Loucy (cell line): ENCODE measurements around the gene CUX1.

Source experiments
- H2AFZ ChIP-seq: fragments of 200-600 bp; sonication (generic); 2 replicates; pipeline ENCODE4 v1.6.0; 2016; ENCODE audit warnings: antibody characterized with exemption, mild to moderate bottlenecking, low read length, moderate library complexity
- H3F3A ChIP-seq: fragments of 200-600 bp; 2 replicates; pipeline ENCODE4 v1.6.0; 2016; ENCODE audit warnings: antibody characterized with exemption, low read depth, mild to moderate bottlenecking
- H3K27me3 ChIP-seq: fragments of 200-600 bp; sonication (generic); 2 replicates; pipeline ENCODE4 v1.6.1; 2014; ENCODE audit warnings: low read length, mild to moderate bottlenecking; ENCODE audit not compliant: insufficient read depth, poor library complexity, severe bottlenecking
- H3K36me3 ChIP-seq: fragments of 200-600 bp; sonication (generic); 2 replicates; pipeline ENCODE4 v1.6.1; 2016; ENCODE audit warnings: low read length; ENCODE audit not compliant: insufficient read depth
- H3K4me1 ChIP-seq: fragments of 200-600 bp; sonication (generic); 2 replicates; pipeline ENCODE4 v1.5.1; 2014; ENCODE audit warnings: low read length, mild to moderate bottlenecking; ENCODE audit not compliant: insufficient read depth, poor library complexity, severe bottlenecking
- H3K4me2 ChIP-seq: fragments of 200-600 bp; sonication (generic); 2 replicates; pipeline ENCODE4 v1.6.0; 2014; ENCODE audit warnings: antibody characterized with exemption, low read length, low read depth, mild to moderate bottlenecking; ENCODE audit not compliant: poor library complexity, severe bottlenecking
- H3K4me3 ChIP-seq: fragments of 200-600 bp; sonication (generic); 2 replicates; pipeline ENCODE4 v1.5.1; 2014; ENCODE audit warnings: low read length, mild to moderate bottlenecking, mixed read lengths; ENCODE audit not compliant: poor library complexity, severe bottlenecking
- H3K79me2 ChIP-seq: fragments of 200-600 bp; sonication (generic); 2 replicates; pipeline ENCODE4 v1.6.1; 2014; ENCODE audit warnings: low read length; ENCODE audit not compliant: insufficient read depth
- H3K9ac ChIP-seq: fragments of 200-600 bp; sonication (generic); 2 replicates; pipeline ENCODE4 v1.6.0; 2014; ENCODE audit warnings: mild to moderate bottlenecking, low read depth, low read length, moderate library complexity; ENCODE audit not compliant: poor library complexity, severe bottlenecking
- H3K9me2 ChIP-seq: fragments of 200-600 bp; sonication (generic); replicated peaks from 2 replicates; pipeline ENCODE4 v1.6.1; 2016; ENCODE audit warnings: low read depth, low read length, mixed read lengths
- H3K9me3 ChIP-seq: fragments of 200-600 bp; sonication (generic); 2 replicates; pipeline ENCODE4 v1.6.1; 2014; ENCODE audit warnings: mild to moderate bottlenecking, antibody characterized with exemption, low read length, low read depth; ENCODE audit not compliant: insufficient read depth
- H4K20me1 ChIP-seq: fragments of 200-600 bp; sonication (generic); 2 replicates; pipeline ENCODE4 v1.6.0; 2014; ENCODE audit warnings: antibody characterized with exemption, low read length, mild to moderate bottlenecking; ENCODE audit not compliant: insufficient read depth, poor library complexity, severe bottlenecking
- EZH2phosphoT487 ChIP-seq: fragments of 200-600 bp; IDR thresholded peaks from 2 replicates; pipeline ENCODE4 v1.6.1; 2018; ENCODE audit warnings: antibody characterized with exemption, mild to moderate bottlenecking, moderate library complexity, borderline replicate concordance
- TF ChIP-seq, protein P1 (sequence below): fragments of 200-600 bp; sonication (generic); conservative IDR thresholded peaks from 2 replicates; pipeline ENCODE4 v1.5.1; 2014; ENCODE audit warnings: mild to moderate bottlenecking, antibody characterized with exemption, low read length

CUX1 gene

GRCh38 chr7:101902680-101903514, 85.5 kb downstream of the CUX1 start:
- no peaks in the 10 kb centered on the region for H3K9me3 ChIP-seq
- no peaks in the 10 kb centered on the region for H3K4me1 ChIP-seq
- H2AFZ ChIP-seq, result no peak overlapping the region
- H3K9ac ChIP-seq, result no peak overlapping the region
- no peaks in the 10 kb centered on the region for H3K27me3 ChIP-seq
- H3K79me2 ChIP-seq, result peaks cover 99% of the 10 kb centered on the region
- no peak overlapping the region for H3K4me3 ChIP-seq
- no peak for TF ChIP-seq EZH2phosphoT487
- TF ChIP-seq, protein P1, sequence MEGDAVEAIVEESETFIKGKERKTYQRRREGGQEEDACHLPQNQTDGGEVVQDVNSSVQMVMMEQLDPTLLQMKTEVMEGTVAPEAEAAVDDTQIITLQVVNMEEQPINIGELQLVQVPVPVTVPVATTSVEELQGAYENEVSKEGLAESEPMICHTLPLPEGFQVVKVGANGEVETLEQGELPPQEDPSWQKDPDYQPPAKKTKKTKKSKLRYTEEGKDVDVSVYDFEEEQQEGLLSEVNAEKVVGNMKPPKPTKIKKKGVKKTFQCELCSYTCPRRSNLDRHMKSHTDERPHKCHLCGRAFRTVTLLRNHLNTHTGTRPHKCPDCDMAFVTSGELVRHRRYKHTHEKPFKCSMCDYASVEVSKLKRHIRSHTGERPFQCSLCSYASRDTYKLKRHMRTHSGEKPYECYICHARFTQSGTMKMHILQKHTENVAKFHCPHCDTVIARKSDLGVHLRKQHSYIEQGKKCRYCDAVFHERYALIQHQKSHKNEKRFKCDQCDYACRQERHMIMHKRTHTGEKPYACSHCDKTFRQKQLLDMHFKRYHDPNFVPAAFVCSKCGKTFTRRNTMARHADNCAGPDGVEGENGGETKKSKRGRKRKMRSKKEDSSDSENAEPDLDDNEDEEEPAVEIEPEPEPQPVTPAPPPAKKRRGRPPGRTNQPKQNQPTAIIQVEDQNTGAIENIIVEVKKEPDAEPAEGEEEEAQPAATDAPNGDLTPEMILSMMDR, result no peak
- H4K20me1 ChIP-seq, result peaks cover 82% of the 10 kb centered on the region
- no peaks in the 10 kb centered on the region for H3K9me2 ChIP-seq
- H3F3A ChIP-seq, result no peaks in the 10 kb centered on the region
- H3K4me2 ChIP-seq, result no peak overlapping the region
- peaks cover 3% of the 10 kb centered on the region; the same call in 1 of the 2 replicates for H3K36me3 ChIP-seq

DNA sequence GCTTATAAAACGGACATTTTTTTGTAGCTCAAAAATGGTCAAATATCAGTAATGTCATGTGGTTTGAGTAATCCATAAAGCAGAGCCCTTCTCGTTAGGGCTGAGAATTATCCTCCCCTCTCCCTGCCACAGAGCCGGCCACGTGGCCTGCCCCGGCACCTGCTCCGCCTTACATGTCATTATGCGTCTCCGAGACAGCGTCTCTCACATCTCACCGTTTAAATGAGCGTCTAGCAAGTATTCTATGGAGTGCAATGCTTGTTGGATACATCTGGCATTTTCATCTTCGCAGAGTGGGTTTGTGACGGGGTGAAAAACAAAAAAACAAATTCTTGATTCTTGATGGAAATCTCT, 86.1 kb downstream of the CUX1 start:
- Histone ChIP-seq H3F3A (no peaks in the 10 kb centered on the region), H3K4me3 (no peak overlapping the region), H3K27me3 (no peaks in the 10 kb centered on the region), H3K4me1 (no peaks in the 10 kb centered on the region), H3K9ac (no peak overlapping the region), H3K36me3 (peaks cover 3% of the 10 kb centered on the region; the same call in 1 of the 2 replicates), H2AFZ (no peak overlapping the region), H3K4me2 (no peak overlapping the region), H4K20me1 (peaks cover 81% of the 10 kb centered on the region), H3K9me3 (no peaks in the 10 kb centered on the region), H3K79me2 (peaks cover 99% of the 10 kb centered on the region), H3K9me2 (no peaks in the 10 kb centered on the region)
- no peak for TF ChIP-seq EZH2phosphoT487
- TF ChIP-seq, protein P1, result no peak

- no peak overlapping the region for H3K4me2 ChIP-seq
- H3K36me3 ChIP-seq, result no peaks in the 10 kb centered on the region; the same call in 1 of the 2 replicates
- no peaks in the 10 kb centered on the region for H3K9me2 ChIP-seq
- no peak overlapping the region for H3K9ac ChIP-seq
- H3K4me1 ChIP-seq, result no peaks in the 10 kb centered on the region
- H4K20me1 ChIP-seq, result peaks cover 80% of the 10 kb centered on the region
- no peak overlapping the region for H3K4me3 ChIP-seq
- no peak overlapping the region for H2AFZ ChIP-seq
- H3K27me3 ChIP-seq, result no peaks in the 10 kb centered on the region
- TF ChIP-seq, protein P1, result no peak
- TF ChIP-seq EZH2phosphoT487, result no peak
- no peaks in the 10 kb centered on the region for H3F3A ChIP-seq
- H3K79me2 ChIP-seq, result peaks cover 99% of the 10 kb centered on the region
- H3K9me3 ChIP-seq, result no peaks in the 10 kb centered on the region
Observed at GRCh38 chr7:101904019-101904418, 86.6 kb downstream of the CUX1 start.
